ENCODE measurements around the gene HLA-DMA.

HLA-DMA gene

DNA sequence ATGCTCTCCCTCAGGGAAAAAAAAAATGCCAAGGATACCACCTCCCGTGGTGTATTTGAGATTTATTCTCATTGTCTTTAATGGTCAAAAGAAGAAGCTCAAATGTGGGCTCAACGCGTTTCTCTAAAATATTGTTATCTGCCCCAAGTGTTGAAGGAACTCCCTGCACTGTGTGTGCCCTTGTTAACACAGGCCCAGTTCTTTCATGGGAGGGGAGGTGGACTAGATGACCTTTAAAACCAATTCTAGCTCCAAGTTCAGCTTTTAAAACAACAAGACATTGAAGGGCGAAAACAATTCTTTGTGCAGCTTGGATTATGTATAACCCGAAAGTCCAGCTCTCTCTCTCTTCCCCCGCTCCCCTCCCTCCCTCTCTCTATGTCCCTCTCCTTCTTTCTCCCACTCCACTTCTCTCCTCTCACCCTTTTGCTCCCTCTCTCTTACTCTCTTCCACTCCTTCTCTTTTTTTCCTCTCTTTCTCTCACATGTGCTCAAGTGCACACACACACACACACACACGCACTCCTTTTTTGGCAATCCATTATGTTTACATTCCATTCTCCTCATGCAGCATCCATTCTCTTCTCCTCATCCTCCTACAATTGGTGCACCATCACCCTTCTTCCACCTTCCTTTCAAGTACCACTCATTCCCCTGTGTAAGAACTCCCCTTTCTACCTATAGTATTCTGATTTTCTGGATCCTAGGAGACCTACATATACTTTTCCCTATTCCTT is 20.6 kb downstream of the HLA-DMA start:
- DNase-seq (ENCODE audit: low read depth) = no peak

DNA sequence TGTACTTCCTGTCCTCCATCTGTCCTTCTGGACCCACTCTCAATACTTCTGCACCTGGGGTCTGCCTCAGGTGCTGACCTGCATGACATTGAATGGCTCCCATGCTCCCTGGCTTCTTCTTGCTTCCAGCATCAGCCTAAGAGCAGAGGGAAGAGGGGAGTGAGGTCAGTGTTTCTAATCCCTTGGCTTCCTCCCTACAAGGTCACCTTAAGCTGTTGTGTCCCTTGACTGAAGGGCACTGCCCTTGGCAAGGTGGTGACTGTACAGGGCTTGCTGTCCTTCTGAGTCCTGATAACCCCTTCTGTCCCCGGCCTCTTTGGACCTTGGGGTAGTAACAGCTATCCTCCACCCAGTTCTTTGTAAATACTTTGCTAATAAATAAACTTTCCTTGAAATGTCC is 21.7 kb downstream of the HLA-DMA start:
- no peak for DNase-seq (ENCODE audit: low read depth)

DNA sequence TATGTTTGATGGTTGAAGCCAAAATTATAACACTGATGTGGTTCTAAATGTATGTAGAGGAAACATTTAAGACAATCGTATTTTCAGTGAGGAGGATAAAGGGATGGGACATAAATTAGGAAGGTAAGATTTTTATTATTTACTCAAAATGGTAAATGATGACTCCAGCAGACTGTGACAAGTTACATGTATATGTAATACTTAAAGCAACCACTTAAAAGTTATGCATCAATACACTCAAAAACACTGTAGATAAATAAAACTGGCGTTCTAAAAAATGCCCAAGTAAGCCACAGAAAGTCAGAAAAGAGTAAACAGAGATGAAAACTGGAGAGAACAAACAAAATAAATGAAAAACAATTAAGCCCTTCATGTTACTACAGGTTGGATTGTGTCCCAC is 30.8 kb downstream of the HLA-DMA start:
- DNase-seq (ENCODE audit: low read depth) = no peak

DNA sequence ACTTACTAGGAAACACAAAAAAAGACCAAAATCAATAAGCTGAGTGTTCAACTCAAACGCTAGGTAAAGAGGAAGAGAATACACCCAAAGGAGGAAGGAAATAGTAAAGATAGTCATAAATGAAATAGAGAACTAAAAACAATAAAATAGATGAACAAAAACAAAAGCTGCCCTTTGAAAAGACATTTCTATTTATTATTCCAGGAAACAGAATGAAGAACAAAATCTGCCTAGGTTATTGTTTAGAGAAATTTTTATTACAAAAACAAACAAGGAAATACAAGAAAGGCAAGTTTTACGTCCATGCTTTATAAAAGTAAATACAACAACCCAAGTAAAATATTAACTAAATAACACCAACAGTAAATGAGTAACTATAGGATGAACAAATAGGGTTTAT is 32.2 kb downstream of the HLA-DMA start:
- no peak for DNase-seq (ENCODE audit: low read depth)

DNA sequence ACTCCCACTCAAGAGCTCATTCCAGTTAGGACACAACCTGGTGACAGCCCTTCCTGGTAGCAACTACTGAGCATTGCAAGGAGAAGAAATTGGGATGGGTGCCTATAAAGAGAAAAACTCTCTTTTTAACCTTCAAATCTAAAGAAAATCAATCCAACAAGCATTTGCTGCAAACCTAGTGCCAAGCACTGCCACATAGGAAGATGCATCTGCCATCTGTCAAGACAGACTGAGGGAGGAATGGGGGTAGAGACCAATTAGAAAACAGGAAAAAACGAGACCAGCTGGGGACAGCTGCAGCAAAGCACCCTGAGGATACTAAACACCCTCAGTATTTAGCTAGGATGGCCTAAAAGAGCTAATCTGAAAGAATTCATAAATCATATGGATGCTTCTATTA is 39.9 kb downstream of the HLA-DMA start:
- DNase-seq (ENCODE audit: low read depth) = no peak

DNA sequence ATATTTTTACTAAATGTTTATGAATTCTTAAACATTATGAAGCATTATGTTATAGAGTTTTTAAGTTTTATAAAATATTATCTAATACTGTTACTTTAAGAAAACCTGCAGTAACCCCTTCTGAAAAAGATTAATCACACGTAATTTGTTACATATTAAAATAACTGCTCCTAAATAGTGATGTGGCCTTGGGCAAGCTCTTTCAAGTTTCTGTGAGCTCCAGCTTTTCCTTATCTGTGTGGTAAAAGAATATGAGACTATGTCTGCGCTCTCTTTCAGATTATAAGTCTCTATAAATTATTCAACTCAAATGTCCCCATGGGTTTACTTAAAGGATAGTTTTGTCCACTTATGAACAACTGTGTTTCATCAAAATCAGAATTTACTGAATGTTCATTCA is 44.0 kb downstream of the HLA-DMA start:
- no peak for DNase-seq (ENCODE audit: low read depth)

DNA sequence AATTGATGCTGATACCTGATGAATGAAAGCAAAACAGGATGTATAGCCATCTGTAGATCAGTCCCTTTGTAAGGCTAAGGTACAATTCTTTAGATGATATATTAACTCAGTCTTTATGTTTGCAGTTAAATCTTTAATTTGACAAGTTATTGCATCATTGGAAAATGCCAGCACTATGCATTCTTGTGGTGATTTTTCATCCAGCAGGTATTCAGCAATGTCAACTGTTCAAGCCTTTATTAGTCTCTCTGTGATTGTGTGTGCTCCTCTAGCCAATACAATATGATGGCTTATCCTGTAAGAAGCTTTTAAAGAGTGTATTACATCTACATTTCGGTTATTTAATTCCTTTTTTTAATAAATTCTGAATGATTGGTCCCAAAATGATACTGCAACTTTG is 46.4 kb downstream of the HLA-DMA start:
- no peak for DNase-seq (ENCODE audit: low read depth)

DNA sequence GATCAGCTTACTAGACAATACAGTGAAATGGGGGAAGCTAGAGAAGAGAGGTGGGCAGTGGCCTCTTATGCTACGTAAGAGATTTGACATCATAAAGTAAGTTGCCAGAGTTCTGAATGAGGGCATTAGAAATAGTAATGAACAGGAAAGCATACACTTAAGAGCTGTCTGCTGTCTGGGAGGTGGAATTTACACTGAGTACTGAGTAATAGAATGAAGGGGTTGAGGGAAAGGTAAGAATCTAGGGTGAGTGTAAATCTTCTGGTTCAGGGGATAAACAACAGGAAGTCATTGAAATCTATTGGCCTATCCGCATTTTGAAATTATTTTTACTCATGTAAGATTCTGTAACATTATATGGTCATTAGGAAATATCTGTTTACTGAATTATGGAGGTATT is 47.8 kb downstream of the HLA-DMA start:
- no peak for DNase-seq (ENCODE audit: low read depth)

DNA sequence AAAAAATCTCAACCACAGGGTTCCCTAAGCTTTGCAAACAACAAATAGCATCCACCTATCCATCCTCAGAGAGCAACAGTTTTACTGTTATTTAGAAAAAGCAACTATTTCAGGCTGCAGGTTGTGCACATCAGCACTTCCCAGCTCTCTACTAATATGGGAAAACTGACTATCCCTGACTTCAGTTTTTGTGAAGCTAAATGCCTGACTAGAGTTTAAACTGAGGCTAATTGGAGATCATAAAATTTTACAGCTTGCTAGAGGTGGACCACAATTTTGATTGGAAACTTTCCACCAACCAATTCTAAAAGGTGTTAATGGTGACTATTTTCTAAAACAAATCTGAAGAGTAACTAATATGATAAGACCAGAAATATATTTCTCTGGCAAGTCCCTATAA is 48.9 kb downstream of the HLA-DMA start:
- no peak for DNase-seq (ENCODE audit: low read depth)

Data from activated T-cell treated with anti-CD3 and anti-CD28 coated beads for 1 hour (primary cell).